Small intestine (tissue), 7 donors: ENCODE results near the gene ODAPH. TPM values are rescaled to one million over a fixed set of nuclear protein-coding genes. Genes with fewer than 3 reads are reported as not detected.

Source experiments
- DNase-seq, 2 donors: peaks; one replicate each; pipeline versions ENCODE4 v3.0.0 to v3.0.0-alpha.2; 2013
- FAIRE-seq: peaks from 2 replicates; lab custom pipeline; 2012; peaks lifted over from hg19 to GRCh38; lab: Jason Lieb, UNC
- H3K27ac ChIP-seq, 3 donors: one replicate each; pipeline ENCODE4 v1.5.1; 2013; ENCODE audit warnings: low read length in 2 of 3, mild to moderate bottlenecking in 2 of 3, control low read depth in 1 of 3, inconsistent platforms in 1 of 3, low read depth in 1 of 3, moderate library complexity in 1 of 3
- H3K27me3 ChIP-seq, 3 donors: one replicate each; pipeline ENCODE4 v1.6.1; 2013; ENCODE audit warnings: low read length in 3 of 3, inconsistent platforms in 1 of 3; ENCODE audit not compliant: control insufficient read depth in 3 of 3, insufficient read depth in 3 of 3
- H3K36me3 ChIP-seq, 3 donors: one replicate each; pipeline ENCODE4 v1.6.1; 2013; ENCODE audit warnings: low read length in 3 of 3, inconsistent platforms in 1 of 3, low read depth in 1 of 3, mild to moderate bottlenecking in 1 of 3, moderate library complexity in 1 of 3; ENCODE audit not compliant: control insufficient read depth in 3 of 3, insufficient read depth in 2 of 3
- H3K4me1 ChIP-seq, 3 donors: one replicate each; pipeline ENCODE4 v1.6.1; 2013; ENCODE audit warnings: low read length in 2 of 3, inconsistent platforms in 1 of 3, low read depth in 1 of 3, mild to moderate bottlenecking in 1 of 3, moderate library complexity in 1 of 3; ENCODE audit not compliant: control insufficient read depth in 3 of 3, insufficient read depth in 2 of 3
- H3K4me3 ChIP-seq, 3 donors: one replicate each; pipeline ENCODE4 v1.5.1; 2013; ENCODE audit warnings: low read length in 3 of 3, control low read depth in 1 of 3, inconsistent platforms in 1 of 3, low read depth in 1 of 3, mild to moderate bottlenecking in 1 of 3, moderate library complexity in 1 of 3
- H3K9me3 ChIP-seq, 2 donors: one replicate each; pipeline ENCODE4 v1.6.1; 2013; ENCODE audit warnings: low read depth in 1 of 2, low read length in 1 of 2; ENCODE audit not compliant: control insufficient read depth in 2 of 2, insufficient read depth in 1 of 2
- WGBS, 3 donors: extraction: QIAGEN DNeasy Blood & Tissue Kit; methylation state at CpG; one replicate each; pipeline ENCODE4 v1.1.7; 2013; 5-methylcytosine and 5-hydroxymethylcytosine counted together
- polyA plus RNA-seq, 4 donors: library from polyadenylated mRNA; stranded (reverse) in 3 of 4; unstranded in 1 of 4; fragments of 200-250 nt in 3 of 4; fragments of 120-200 nt in 1 of 4; gene quantifications; one replicate each; pipeline versions ENCODE4 v1.2.1 to v1.2.3, GENCODE V29; 2013
- donor health status: healthy with polysubstance abuse.
- donor health status: control.
- donor health status: control.
- donor health status: Bipolar disorder and iron deficiency.
- donor health status: healthy.

The ODAPH gene
- polyA plus RNA-seq, 4 donors, result not detected

- 73 to 85% (median 78%) methylated on average over 3 of the region's 3 CpGs for WGBS, 3 donors
- no peak overlapping the region for H3K4me3 ChIP-seq
- no peak for FAIRE-seq
These were observed 42.5 kb downstream of the ODAPH start for GRCh38 chr4:75598390-75598789.

GRCh38 chr4:75599647-75600046, 43.8 kb downstream of the ODAPH start:
- Histone ChIP-seq H3K4me1 (no peaks in the 10 kb centered on the region), H3K27me3 (no peaks in the 10 kb centered on the region), H3K27ac (no peak overlapping the region), H3K4me3 (no peak overlapping the region), H3K36me3 (no peaks in the 10 kb centered on the region), H3K9me3 (no peaks in the 10 kb centered on the region)
- FAIRE-seq (no peak), DNase-seq (no peak)
- WGBS, 3 donors, result 94 to 95% (median 94%) methylated on average over 4 of the region's 4 CpGs

More at GRCh38 chr4:75598390-75598789, 42.5 kb downstream of the ODAPH start:
- Histone ChIP-seq H3K9me3 (no peaks in the 10 kb centered on the region), H3K27me3 (no peaks in the 10 kb centered on the region), H3K27ac (no peak overlapping the region), H3K36me3 (no peaks in the 10 kb centered on the region), H3K4me1 (no peaks in the 10 kb centered on the region)
- no peak for DNase-seq

GRCh38 chr4:75605928-75606327, 50.1 kb downstream of the ODAPH start:
- DNase-seq (no peak), FAIRE-seq (no peak)
- H3K4me3 ChIP-seq, result no peak overlapping the region
- H3K4me1 ChIP-seq, result no peaks in the 10 kb centered on the region
- H3K27ac ChIP-seq, result no peak overlapping the region
- H3K9me3 ChIP-seq, result no peaks in the 10 kb centered on the region
- H3K36me3 ChIP-seq, result no peaks in the 10 kb centered on the region
- H3K27me3 ChIP-seq, result no peaks in the 10 kb centered on the region
- WGBS, 3 donors, result 93 to 100% (median 94%) methylated on average over 4 of the region's 4 CpGs

DNA sequence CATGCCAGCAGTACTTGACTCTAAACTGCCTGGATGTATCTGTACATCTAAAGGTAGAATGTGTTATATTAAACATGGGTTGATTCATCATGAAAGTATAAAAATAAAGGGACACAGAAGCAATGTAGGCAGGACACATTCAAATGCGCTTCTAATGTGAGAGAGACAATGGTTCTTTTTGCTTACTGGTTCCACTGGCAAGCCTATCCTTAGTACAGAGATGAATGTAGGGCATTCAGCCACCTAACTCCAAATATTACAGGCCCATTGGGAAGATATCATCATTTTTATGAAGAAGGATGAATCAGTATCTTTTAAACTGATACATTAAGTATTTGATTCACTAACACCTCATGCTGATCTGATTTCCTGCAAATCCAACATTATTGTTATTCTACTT, 56.4 kb downstream of the ODAPH start:
- FAIRE-seq, result no peak
- no peaks in the 10 kb centered on the region for H3K36me3 ChIP-seq
- H3K27ac ChIP-seq, result no peak overlapping the region
- H3K27me3 ChIP-seq, result no peaks in the 10 kb centered on the region
- DNase-seq, result no peak
- no peaks in the 10 kb centered on the region for H3K9me3 ChIP-seq
- WGBS, 3 donors, result 92 to 96% (median 94%) methylated on average over 1 of the region's 1 CpG
- no peak overlapping the region for H3K4me3 ChIP-seq
- no peaks in the 10 kb centered on the region for H3K4me1 ChIP-seq

Other genes starting within 250 kb of the ODAPH start
- 10 to 100 TPM; 16.8 to 38.6 (median 28.5) TPM for gene RCHY1, start 41.7 kb upstream of the ODAPH start, polyA plus RNA-seq
- gene THAP6, start 41.6 kb upstream of the ODAPH start, polyA plus RNA-seq, result 10 to 100 TPM in 1 of 4 donors, 1 to 10 TPM in 3; 4.1 to 20.8 (median 5.9) TPM
- 1 to 10 TPM in 1 of 4 donors, under 1 TPM in 1, not detected in 2; 0.33 to 1.0 TPM for gene CDKL2, start 74.5 kb downstream of the ODAPH start, polyA plus RNA-seq
- 100 to 1,000 TPM in 1 of 4 donors, 10 to 100 TPM in 3; 44.1 to 145 (median 50.0) TPM for gene G3BP2, start 117.3 kb downstream of the ODAPH start, polyA plus RNA-seq
- gene USO1, start 168.5 kb downstream of the ODAPH start, polyA plus RNA-seq, result 10 to 100 TPM; 26.5 to 83.9 (median 33.1) TPM